Activated CD4-positive, alpha-beta T cell treated with anti-CD3 and anti-CD28 coated beads, Interleukin-2, Interleukin-6, amounts not matched to agents 100 ng/mL and 50 ng/mL, durations not matched to agents 16 hours and 8 hours (primary cell): Measurements from ENCODE around the gene LTC4S.
"Not testable (repeated sequence)": the region's sequence is repeated elsewhere in the genome, so short reads cannot be mapped to it uniquely, and the experiment has no call there.

ENCODE experiments used
- DNase-seq: peaks from one replicate; pipeline ENCODE4 v3.0.0-alpha.2; 2020

The LTC4S gene, protein sequence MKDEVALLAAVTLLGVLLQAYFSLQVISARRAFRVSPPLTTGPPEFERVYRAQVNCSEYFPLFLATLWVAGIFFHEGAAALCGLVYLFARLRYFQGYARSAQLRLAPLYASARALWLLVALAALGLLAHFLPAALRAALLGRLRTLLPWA

DNA sequence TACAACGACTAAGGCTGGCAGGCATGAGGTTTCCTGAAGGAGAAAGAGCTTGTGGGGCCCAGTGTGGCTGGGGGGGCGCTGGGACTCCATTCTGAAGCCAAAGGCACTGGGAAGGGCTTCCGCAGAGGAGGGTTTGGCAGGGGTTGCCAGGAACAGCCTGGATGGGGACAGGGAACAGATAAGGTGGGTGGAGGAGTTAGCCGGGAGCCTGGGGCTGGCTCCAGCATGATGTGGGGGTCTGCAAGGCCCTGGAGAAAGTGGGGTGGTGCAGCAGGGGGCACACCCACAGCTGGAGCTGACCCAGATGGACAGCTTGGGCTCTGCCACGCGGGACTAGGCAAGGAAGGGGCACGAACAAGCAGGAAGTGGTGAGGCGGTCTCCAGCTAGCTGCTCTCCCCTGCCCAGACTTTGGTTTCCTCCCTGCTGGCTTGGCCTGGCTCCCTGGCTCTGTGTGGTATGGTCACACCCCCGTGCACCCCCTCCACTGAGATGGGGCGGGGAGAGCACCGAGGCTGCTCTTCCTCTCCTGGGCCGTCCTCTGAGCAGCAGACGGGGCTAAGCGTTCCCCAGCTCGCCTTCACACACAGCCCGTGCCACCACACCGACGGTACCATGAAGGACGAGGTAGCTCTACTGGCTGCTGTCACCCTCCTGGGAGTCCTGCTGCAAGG is at the start of gene LTC4S:
Gene LTC4S, plus strand, starts transcription at position 519 of the 672 bp plus-strand sequence. Its CDS starts 95 bp downstream, at position 614.
- peak; percentile 55 for DNase-seq

DNA sequence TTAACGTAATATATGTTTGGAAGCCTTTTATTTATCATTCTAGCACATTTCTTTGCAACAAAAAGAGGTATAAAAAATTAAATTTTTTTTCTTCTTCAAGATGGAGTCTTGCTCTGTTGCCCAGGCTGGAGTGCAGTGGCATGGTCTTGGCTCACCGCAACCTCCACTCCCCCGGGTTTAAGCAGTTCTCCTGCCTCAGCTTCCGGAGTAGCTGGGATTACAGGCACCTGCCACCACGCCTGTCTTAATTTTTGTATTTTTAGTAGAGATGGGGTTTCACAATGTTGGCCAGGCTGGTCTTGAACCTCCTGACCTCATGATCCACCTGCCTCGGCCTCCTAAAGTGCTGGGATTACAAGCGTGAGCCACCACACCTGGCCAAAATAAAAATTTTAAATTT is 49.7 kb upstream of the LTC4S start:
- DNase-seq, result not testable (repeated sequence)

DNA sequence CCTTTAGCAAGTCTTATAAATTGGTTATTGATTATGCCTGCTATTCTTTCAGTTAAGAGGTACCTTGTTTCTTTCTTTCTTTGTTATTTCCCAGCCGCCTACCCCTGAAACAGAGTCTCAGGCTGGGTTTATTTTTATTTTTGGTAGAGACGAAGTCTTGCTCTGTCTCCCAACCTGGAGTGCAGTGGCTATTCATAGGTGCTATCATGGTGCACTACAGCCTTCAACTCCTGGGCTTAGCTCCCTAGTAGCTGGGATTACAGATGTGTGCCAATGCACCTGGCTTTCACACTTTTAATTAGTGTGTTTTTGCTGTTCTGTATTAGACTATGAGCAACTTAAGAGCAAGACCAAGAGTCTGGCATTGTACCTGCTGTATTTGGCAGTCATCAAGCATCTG is 46.9 kb upstream of the LTC4S start:
- DNase-seq, result no peak

DNA sequence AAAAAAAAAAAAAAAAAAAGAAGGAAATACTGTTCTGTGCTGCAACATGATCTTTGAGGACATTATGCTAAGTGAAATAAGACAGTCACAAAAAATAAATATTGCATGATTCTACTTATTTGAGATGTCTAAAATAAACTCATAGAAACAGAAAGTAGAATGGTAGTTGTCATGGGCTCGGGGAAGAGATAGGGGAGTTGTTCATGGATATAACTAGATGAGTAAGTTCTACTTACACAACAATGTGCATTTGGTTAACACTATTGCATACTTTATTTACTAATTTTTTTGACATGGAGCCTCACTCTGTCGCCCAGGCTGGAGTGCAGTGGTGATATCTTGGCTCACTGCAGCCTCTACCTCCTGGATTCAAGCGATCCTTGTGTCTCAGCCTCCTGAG is 46.0 kb upstream of the LTC4S start:
- DNase-seq, result no peak

DNA sequence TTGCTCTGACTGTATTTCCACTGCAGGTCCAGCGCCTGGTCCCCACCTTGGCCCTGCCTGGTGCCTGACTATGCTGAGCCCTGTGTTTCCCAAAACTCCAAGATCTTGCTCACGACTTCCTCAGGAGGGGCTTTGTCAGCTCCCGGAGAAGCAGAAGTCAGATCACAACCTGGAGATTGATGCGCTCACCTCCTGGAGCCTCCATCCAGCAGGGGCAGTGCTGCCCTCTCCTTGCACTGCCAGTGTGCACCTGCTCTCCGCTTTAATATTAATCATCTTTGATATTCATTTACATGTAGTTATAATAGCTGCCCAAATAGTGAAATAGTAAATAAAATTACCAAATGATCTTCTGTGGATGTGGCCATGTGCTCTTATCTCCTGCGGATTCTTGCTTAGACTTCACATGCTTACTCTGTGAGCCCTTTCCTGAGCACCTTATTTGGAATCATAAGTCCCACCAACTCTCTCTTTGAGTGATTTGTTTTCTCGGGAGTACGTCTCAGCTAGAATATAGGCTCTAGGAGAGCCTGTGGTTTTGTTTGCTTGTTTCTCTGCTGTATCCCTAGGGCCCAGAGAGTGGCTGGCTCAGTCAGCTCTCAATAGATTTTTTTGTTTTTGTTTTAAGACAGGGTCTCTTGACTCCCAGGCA is 43.8 kb upstream of the LTC4S start:
- no peak for DNase-seq

DNA sequence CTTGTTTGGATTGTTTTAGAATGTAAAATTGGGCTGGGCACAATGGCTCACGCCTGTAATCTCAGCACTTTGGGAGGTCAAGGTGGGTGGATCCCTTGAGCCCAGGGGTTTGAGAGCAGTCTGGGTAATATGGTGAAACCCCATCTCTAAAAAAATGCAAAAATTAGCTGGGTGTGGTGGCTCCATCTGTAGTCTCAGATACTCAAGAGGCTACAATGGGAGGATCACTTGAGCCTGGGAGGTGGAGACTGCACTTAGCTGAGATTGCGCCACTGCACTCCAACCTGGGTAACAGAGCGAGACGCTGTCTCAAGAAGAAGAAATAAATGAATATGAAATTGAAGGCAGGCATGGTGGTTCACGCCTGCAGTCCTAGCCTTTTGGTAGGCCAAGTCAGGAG is 39.8 kb upstream of the LTC4S start:
- DNase-seq, result no peak

DNA sequence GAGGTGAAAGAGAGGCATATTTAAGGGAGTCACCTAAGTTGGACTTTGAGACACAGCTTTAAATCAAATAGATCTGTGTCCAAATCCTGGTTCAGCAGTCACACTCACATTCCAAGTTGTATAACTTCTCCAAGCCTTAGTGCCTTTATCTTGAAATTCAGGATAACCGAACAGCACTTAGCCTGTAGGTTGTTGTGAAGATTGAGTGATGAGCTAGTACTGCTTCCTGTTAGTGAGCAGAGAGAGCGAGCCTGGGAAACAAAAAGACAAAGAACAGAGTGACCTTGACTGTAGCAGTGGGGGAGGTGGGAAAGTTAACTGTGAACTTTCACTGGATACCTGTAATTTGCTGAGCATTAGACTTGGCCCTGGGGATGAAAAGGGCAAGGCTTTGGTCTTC is 38.8 kb upstream of the LTC4S start:
- DNase-seq, result no peak

DNA sequence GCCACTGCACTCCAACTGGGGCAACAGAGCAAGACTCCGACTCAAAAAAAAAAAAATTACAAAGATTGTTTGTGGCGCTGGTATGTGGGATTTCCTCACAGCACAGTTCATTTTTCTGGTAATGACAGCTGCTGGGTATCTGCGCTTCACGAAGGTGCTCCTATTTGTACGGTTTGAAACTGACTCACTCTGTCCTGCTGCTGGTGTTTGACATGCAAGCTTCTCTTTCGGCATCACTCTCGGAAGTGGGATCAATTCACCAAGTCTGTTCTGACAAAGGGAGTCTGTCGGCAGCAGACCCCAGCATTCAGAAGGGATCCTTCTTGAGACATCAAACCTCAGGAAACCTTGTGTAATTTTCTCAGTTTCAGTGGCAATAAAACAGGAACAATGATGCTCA is 34.8 kb upstream of the LTC4S start:
- no peak for DNase-seq

DNA sequence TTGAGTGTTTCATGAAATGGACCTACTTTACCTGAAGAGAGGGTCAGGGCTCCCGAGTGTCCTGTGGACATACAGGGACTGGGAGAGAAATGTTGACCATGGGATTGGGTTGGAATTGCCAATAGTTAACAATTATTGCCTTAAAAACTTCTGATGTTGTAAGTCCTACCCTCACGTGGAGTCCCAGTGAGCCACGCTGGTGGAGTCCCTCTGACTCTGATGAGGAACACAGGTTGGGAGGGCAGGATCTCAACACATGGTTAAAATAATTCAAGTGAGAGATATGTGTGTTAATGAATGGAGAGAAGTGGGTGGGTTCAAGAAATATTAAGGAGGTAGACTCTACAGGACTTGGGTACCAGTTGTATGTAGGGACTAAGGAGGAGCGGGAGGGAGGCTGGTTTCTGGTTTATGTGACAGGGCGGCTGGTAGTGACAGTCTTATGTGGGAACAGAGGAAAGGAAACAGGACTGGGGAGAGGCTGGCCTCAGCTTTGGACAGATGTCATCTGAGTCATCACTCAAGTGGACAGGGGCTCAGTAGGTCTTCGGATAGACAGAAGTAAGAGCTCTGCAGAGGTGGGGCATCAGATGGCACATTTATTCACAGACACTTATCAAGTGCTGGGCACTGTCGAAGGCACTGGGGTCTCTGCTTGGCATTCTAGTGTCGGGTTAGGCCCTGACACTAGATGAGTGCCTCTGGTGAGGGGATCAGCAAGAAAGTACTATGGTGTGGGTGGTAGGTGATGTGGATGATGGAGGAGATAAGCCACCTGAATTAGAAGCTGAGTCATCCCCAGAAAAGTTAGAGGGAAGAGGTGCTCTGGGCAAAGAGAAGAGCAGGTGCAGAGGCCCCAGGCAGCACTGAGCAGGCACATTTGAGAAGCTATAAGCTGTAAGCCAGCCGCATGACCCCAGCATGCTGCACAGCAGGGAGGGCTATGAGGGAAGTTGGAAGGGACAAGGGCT is 33.9 kb upstream of the LTC4S start:
- DNase-seq, result peak; percentile 47

DNA sequence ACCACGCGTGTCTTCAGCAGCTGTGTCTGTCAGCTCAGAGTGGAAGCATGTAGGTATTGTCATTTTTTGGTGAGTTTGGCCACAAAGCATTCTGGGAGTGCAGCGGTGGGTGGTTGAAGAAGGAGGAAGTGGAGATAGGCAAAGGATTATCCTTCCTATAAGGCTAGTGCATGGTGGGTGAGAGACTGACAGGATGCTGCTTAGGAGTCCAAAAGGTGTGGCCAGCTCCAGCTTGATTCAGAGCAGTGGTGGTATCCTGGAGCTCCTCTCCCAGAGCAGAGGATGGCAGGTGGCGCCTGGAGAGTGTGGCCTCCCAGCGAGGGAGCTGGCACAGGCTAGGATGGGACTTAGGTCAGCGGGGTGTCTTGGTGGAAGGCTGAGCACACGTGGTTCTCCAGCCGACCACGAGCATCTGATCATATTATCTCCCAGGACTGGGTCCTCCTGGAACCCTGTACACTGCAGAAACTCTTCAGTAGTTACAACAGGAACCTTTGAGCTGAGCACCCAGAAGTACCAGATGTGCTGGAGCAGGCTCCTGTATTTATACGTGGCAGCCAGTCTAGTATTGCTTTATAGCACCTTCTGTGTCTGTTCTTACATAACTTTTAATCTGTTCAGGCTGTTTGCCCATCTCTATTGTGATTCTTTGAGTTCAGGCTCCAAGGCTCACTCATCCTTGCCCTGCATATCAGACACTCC is 31.6 kb upstream of the LTC4S start:
- peak; percentile 34 for DNase-seq

DNA sequence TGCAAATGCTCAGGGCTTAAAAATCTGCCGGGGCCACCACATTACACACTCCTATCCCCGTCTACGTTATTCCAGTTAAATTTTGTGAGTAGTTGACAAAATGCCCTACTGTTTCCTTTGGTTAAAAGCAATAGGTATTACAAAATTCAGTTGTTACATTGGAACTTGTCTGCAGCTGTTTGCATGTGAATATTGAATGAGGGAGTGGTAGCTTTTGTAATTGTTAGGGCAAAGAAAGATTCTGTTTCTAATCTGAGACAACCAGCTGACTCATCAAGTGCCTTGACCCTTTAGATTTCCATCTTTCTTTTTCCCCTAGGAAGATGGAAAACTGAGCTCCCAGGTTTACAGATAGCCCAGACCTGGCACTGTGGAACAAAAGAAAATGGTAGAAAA is 31.0 kb upstream of the LTC4S start:
- DNase-seq, result no peak

DNA sequence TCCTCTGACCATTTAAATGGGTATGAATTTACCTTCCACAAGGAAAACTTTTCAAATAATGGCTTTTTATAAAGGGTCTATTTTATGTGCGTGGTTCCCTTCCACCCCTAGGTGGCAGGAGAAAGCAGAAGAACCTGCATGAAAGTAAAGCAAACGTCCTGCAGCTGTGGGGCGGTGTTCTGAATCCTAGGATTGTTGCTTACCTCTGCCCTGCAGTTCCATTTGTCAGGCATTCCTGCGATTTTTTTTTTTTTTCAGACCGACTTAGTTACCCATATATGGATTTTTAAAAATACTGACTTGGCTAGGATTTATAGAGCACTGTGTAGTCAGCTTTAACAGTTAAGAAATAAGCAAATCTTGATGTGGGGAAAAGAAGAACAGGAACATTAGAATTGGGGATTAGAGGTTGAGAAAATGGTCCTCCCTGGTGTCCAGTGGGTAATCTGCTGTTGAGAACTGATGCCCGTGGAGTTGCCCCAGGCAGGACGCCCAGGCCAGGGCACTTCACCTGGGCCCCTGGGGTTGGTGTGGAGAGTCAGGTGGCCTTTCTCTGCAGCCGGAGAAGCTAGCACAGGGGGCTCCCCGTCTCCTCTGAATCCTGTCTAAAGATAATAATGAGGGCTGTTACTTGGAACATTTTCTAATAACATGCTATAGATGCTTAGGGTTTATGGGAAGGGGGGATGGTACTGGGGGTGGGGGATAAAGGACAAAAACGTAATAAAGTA is 30.4 kb upstream of the LTC4S start:
- DNase-seq, result peak; percentile 57

DNA sequence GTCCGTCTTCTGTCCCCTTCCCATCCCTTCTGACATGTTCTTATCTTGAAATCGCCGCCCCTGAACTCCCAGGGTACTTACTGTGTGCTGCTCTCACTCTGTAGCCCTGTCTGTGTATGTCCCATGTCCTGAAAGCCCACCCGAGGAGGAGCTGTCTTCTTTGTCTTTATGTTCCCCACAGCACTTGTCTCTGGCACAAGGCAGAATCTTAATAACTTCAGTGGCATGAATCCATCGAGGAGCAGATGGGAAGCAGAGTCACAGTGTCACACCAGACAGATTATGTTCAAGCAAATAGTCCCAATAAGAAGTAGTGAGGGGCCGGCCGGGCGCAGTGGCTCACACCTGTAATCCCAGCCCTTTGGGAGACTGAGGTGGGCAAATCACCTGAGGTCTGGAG is 29.7 kb upstream of the LTC4S start:
- no peak for DNase-seq

DNA sequence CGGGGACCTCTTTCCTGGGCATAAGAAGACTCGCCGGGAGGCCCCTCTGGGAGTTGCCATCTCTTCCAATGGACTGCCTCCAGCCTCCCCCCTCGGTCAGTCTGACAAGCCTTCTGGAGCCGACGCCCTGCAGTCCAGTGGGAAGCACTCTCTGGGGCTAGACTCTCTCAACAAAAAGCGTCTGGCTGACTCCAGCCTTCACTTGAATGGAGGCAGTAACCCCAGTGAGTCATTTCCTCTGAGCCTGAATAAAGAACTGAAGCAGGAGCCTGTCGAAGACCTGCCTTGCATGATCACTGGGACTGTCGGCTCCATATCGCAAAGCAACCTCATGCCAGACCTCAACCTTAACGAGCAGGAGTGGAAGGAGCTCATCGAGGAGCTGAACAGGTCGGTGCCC is 28.4 kb upstream of the LTC4S start:
- no peak for DNase-seq

DNA sequence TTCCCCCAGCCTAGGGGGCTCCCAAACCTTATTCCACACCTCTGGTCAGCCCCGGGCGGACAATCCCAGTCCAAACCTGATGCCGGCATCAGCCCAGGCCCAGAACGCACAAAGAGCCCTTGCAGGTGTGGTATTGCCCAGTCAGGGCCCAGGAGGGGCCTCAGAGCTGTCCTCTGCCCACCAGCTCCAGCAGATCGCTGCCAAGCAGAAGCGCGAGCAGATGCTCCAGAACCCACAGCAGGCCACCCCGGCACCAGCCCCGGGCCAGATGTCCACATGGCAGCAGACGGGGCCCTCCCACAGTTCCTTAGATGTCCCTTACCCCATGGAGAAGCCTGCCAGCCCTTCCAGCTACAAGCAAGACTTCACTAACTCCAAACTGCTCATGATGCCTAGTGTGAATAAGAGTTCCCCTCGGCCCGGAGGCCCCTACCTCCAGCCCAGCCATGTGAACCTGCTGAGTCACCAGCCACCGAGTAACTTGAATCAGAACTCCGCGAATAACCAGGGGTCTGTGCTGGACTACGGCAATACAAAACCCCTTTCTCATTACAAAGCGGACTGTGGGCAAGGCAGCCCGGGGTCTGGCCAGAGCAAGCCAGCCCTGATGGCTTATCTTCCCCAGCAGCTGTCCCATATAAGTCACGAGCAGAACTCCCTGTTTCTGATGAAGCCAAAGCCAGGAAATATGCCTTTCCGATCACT is 27.6 kb upstream of the LTC4S start:
- no peak for DNase-seq

DNA sequence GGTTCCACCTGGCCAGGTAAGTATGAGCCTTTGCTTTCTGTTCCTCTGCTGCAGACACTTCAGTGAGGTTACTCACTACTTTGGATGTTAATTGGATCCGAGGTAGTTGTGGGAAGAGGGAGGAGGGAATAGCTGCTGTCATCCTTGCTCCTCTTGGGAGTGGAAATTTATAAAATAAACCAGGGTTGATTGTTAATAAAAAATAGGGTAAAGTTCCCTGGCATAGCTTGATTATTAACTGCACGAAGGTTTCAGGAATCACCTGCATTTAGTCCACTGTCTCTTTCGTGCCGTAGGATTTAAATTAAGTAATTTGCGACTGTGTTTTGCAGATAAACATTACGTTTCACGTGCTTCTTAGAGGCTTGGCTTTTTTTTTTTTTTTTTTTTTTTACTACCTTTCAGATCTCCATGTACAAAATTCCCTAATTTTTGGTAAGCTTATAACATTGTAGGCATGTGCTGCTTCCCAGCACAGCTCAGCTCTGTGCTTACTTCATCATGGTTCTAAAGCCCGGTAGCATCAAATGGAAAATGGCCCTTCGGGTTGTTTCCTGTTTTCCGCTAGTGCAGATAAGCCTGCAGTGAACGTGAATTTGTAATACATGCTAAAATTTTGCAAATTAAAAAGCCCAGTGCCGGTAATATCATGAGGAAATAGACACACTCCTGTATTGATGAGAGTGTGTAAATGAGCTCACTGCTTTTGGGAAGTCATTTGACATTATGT is 26.9 kb upstream of the LTC4S start:
- no peak for DNase-seq

DNA sequence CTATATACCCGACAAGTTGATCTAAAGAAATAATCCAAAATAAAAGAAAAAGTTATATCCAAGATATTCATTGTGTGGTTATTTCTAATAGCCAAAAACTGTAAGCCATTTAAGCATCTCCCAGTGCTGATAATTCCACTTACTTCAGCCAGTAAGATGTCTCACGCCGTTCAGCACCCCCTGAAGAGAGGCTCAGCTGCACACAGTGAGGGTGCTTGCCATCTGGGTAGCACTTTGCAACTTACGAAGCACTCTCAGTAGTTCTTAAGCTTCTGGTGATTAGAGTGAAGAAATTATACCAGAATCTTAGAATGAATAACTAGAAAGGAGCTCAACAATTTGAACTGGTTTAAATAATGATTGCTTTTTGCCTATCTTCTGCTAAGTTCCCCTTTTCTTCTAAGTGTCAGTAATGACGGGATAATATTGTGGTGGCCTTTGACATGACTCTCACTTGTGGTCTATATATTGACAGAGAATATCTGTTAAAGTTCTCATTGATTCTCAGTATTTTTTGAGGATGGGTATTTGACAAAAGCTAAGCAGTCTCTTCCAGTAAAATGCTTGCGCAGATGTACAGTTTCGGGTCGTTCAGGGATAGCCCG is 26.2 kb upstream of the LTC4S start:
- DNase-seq, result no peak

DNA sequence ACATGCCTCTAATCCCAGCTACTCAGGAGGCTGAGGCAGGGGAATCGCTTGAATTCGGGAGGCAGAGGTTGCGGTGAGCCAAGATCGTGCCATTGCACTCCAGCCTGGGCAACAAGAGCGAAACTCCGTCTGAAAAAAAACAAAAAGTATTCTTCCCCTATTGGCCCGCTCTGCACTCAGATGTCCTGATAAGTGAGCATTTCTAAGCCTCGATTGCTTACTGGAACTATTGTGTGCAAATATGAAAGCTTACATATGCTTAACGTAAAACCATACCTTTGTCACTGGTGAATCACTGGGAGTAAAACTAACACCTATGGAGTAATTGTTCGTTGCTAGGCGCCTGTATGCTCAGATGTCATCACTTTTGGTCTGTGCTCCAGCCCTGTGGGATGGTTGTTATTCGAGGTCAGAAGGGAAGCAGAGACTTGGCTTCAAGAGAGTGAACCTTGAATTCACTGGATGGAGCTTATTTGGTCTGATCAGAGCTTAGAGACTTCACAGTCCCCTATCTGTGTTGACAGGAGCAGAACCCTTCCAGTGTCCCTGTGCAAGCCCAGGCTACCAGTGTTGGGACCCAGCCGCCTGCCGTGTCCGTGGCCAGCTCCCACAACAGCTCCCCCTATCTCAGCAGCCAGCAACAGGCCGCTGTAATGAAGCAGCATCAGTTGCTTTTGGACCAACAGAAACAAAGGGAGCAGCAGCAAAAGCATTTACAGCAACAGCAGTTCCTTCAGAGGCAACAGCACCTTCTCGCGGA is 25.3 kb upstream of the LTC4S start:
- no peak for DNase-seq

DNA sequence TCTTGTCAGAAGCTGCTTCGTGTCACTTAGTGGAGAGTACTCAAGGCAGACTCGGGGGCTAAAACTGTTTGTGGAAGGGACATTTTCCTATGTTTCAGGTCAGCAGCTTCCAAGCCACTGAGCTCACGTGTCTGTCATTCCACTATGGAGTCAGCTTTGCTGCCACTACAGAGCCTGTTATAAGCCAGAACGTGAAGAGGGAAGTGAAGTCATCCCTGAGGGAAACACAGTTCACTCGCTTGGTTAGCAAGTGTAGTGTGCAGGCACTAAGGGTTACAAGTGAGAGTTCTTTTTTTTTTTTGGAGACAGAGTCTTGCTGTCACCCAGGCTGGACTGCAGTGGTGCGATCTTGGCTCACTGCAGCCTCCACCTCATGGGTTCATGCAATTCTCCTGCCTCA is 24.5 kb upstream of the LTC4S start:
- no peak for DNase-seq
